Lower leg skin (tissue), 3 donors: ENCODE data around the gene ZNF92.

Experiments
- CTCF ChIP-seq, 3 donors: fragments of 450-650 bp; IDR thresholded peaks; one replicate each; pipeline ENCODE4 v1.5.1; 2016; ENCODE audit warnings: antibody characterized with exemption in 3 of 3, mild to moderate bottlenecking in 3 of 3, moderate library complexity in 2 of 3
- POLR2A ChIP-seq, 2 donors: fragments of 450-650 bp; IDR thresholded peaks; one replicate each; pipeline ENCODE4 v1.6.1; 2016 to 2017; ENCODE audit warnings: antibody characterized with exemption in 2 of 2, mild to moderate bottlenecking in 1 of 2, moderate library complexity in 1 of 2

GRCh38 chr7:65444899-65445823, 71.5 kb downstream of the ZNF92 start:
- TF ChIP-seq CTCF (IDR thresholded peaks at IDR 0.05) (no peak), POLR2A (IDR thresholded peaks at IDR 0.05) (no peak)
